ENCODE data around the gene IVD.

GRCh38 chr15:40469776-40470390 lies 64.3 kb downstream of the IVD start:
- no peak for TF ChIP-seq EZH2 (IDR thresholded peaks at IDR 0.05)
- no peak for TF ChIP-seq CTCF (IDR thresholded peaks at IDR 0.05)
- no peak for TF ChIP-seq EZH2phosphoT487 (IDR thresholded peaks at IDR 0.05)
